Colonic mucosa (tissue), 4 donors: ENCODE measurements around the gene SAC3D1. TPM values are rescaled to one million over a fixed set of nuclear protein-coding genes. Genes with fewer than 3 reads are reported as not detected.

Experiments
- DNase-seq: peaks from one replicate; pipeline ENCODE4 v3.0.0-alpha.2; 2020
- H3K27ac ChIP-seq: fragments of 200-600 bp; one replicate; pipeline ENCODE4 v1.8.0; 2021
- H3K27me3 ChIP-seq: fragments of 200-600 bp; one replicate; pipeline ENCODE4 v1.8.0; 2021
- H3K36me3 ChIP-seq: fragments of 200-600 bp; one replicate; pipeline ENCODE4 v1.8.0; 2021
- H3K4me1 ChIP-seq: fragments of 200-600 bp; one replicate; pipeline ENCODE4 v1.8.0; 2021; ENCODE audit warnings: mild to moderate bottlenecking
- H3K4me3 ChIP-seq: fragments of 200-600 bp; one replicate; pipeline ENCODE4 v1.8.0; 2021
- H3K9ac ChIP-seq, 2 donors: one replicate each; pipeline ENCODE4 v1.7.0; 2013; ENCODE audit warnings: control low read depth in 2 of 2, low read depth in 2 of 2, low read length in 2 of 2
- H3K9me3 ChIP-seq: fragments of 200-600 bp; one replicate; pipeline ENCODE4 v1.8.0; 2021
- intact Hi-C: fragments of 100-400 bp; cut with DNase I; formaldehyde crosslinking; loops from one replicate; pipeline ENCODE4 v1.14.1; 2022
- total RNA-seq, 2 donors: library from RNA; stranded (reverse); fragmentation: NEBNext Ultra II Directional in 1 of 2; extraction: Animal tissue kit (Norgen Biotek cat#: 25700) in 1 of 2; gene quantifications; one replicate each; pipeline ENCODE4 v1.2.1, GENCODE V29; 2021
- TF ChIP-seq, protein P1 (sequence below): fragments of 200-600 bp; IDR thresholded peaks from one replicate; pipeline ENCODE4 v1.8.0; 2022; ENCODE audit warnings: antibody characterized with exemption, mild to moderate bottlenecking
- donor health status: healthy.
- donor health status: DM: no; HTN: no; CAD: no.
- donor health status: DM: no; HTN: no; CAD: no.

The SAC3D1 gene
- total RNA-seq, 2 donors from 2014 or later, result 12.9 to 26.7 TPM

DNA sequence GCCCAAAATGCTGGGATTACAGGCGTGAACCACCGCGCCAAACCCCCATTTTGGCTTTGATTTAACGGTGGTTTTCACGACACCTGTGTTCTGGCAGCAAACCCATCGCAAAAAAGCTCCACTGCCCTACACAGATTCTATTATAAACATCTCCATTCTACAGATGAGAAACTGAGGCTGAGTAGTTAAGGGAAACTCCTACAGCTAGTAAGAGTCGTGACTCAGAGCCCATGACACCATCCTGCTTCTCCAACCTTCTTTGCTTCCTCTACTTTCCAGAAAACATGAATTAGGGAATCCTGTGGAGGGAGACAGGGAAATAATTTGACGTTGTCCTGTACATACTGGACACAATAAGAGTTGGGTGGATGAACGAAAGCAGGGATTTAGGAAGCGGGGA is 14.2 kb upstream of the SAC3D1 start:
- Histone ChIP-seq H3K27ac (peak overlapping the region; percentile 89), H3K9ac (peak overlapping the region in 1 of 2 donors; percentile 73), H3K36me3 (no peaks in the 10 kb centered on the region), H3K9me3 (no peaks in the 10 kb centered on the region), H3K4me3 (peak overlapping the region; percentile 52), H3K27me3 (no peaks in the 10 kb centered on the region), H3K4me1 (peaks cover 5% of the 10 kb centered on the region)
- no peak for DNase-seq
- intact Hi-C loops, result no loop called here
- TF ChIP-seq, protein P1, sequence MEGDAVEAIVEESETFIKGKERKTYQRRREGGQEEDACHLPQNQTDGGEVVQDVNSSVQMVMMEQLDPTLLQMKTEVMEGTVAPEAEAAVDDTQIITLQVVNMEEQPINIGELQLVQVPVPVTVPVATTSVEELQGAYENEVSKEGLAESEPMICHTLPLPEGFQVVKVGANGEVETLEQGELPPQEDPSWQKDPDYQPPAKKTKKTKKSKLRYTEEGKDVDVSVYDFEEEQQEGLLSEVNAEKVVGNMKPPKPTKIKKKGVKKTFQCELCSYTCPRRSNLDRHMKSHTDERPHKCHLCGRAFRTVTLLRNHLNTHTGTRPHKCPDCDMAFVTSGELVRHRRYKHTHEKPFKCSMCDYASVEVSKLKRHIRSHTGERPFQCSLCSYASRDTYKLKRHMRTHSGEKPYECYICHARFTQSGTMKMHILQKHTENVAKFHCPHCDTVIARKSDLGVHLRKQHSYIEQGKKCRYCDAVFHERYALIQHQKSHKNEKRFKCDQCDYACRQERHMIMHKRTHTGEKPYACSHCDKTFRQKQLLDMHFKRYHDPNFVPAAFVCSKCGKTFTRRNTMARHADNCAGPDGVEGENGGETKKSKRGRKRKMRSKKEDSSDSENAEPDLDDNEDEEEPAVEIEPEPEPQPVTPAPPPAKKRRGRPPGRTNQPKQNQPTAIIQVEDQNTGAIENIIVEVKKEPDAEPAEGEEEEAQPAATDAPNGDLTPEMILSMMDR, result no peak

DNA sequence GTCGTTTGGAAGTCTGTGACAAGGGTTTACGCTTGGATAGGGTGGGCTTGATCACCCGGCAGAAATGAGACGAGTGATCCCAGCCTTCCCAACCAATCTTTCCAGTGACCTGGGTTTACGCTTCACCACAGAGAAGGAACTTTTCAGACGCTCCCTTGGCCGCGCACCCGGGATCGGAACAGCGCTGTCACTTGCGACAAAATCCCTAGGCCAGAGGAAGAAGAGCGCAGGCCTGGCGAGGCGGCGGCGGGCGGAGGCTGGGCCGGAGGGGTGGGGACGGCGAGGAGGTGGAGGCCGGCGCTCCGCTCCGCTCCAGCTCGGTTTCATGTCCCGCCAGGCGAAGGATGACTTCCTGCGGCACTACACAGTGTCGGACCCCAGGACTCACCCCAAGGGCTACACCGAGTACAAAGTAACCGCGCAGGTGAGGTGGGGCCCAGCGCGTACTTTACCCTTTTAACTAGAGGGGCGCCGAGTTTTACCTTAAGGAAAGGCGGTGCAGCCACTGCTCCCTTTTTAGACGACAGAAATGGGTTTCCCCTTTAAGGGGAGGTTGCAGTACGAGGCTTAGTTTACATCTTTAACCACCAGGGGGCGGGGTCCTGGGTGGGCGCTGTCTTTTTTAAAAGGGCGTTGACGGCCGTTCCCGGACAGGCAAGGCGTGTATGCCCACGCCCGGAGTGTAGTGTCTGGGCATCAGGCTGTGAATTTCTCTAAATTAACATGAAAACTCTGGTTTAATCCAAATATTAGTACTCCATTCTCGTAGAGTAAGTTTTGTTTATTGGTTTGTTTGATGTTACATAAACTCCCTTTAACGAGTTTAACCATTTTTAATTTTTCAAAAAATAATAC is 13.6 kb upstream of the SAC3D1 start, which contains the start of gene SNX15:
TSS of gene SNX15 (plus strand) at position 227 of the 855 bp plus-strand sequence. CDS start at position 326, 99 bp downstream.
- Histone ChIP-seq H3K4me3 (peak within 1 kb of the TSS; percentile 52), H3K9ac (peak within 1 kb of the TSS; percentile 44 to 74), H3K4me1 (peaks cover 5% of the 10 kb centered on the region), H3K27ac (peak within 1 kb of the TSS; percentile 89), H3K36me3 (no peaks in the 10 kb centered on the region), H3K9me3 (no peaks in the 10 kb centered on the region), H3K27me3 (no peaks in the 10 kb centered on the region)
- TF ChIP-seq, protein P1, result peak; percentile 66
- DNase-seq, result peak; percentile 99
- intact Hi-C loops, result no loop called here

DNA sequence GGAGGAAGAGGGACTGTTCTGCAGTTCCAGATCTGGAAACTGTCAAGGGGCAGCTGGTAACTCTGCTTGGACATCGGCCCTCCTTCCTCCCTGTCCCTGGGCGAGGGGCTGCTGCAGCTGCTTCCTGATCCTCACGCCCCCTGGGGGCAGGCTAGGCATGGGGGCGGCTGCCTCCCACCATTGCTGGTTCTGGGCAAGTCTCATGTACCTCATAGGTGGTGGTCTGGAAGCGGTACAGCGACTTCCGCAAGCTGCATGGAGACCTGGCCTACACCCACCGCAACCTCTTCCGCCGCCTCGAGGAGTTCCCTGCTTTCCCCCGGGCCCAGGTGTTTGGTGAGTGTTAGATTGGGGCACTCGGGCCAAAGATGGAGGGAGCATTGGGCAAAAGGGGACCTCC is 8.8 kb upstream of the SAC3D1 start:
- no peak for DNase-seq
- Histone ChIP-seq H3K36me3 (peaks cover 7% of the 10 kb centered on the region), H3K4me1 (peaks cover 5% of the 10 kb centered on the region)

DNA sequence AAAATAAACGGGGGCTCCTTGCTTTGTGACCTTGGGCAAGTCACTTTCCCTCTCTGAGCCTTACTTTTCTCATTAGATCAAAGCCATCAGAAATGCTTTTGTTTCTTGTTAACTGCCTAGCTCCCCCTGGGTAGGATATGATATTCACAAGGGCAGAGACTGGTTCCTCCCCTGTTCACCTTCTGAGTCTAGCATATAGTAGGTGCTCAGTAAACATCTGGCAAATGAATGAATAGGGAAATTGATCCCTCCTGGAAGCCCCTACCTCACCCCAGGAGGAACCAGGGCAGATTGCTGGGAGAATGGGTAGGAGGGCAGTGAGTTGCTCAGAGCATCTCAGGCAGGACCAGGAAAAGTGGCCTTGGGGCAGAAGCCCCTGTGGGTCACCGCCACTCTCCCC is 6.6 kb upstream of the SAC3D1 start:
- Histone ChIP-seq H3K4me3 (no peak overlapping the region), H3K27ac (no peak overlapping the region), H3K27me3 (no peaks in the 10 kb centered on the region), H3K9me3 (no peaks in the 10 kb centered on the region), H3K9ac (no peak overlapping the region), H3K4me1 (no peaks in the 10 kb centered on the region), H3K36me3 (peaks cover 7% of the 10 kb centered on the region)
- TF ChIP-seq, protein P1, result no peak
- no peak for DNase-seq
- intact Hi-C loops, result no loop called here

More for the DNA sequence above, 8.8 kb upstream of the SAC3D1 start:
- no peak overlapping the region for H3K27ac ChIP-seq
- TF ChIP-seq, protein P1, result no peak
- no peak overlapping the region for H3K9ac ChIP-seq
- intact Hi-C loops, result no loop called here
- H3K9me3 ChIP-seq, result no peaks in the 10 kb centered on the region
- H3K4me3 ChIP-seq, result no peak overlapping the region
- no peaks in the 10 kb centered on the region for H3K27me3 ChIP-seq

DNA sequence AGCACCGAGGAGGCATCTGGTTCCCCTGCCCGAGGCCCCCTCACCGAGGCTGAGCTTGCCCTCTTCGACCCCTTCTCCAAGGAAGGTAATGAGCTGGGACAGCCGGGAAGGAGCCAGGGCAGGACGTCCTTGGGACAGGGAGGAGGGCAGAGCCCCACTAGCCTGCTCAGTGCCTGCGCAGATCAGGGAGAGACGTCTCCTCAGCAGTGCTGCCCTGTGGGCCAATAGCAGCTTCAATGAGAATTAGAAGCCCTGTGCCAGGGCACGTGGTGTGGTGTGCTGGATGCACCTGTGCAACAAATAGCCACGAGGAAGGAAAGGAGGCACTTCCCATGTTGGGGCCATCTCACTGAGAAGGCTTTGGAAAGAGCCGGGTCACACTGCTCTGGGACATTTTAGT is 5.4 kb upstream of the SAC3D1 start:
- TF ChIP-seq, protein P1, result no peak
- intact Hi-C loops, result no loop called here
- no peak for DNase-seq
- H3K9me3 ChIP-seq, result no peaks in the 10 kb centered on the region
- no peaks in the 10 kb centered on the region for H3K27me3 ChIP-seq
- no peak overlapping the region for H3K27ac ChIP-seq
- H3K36me3 ChIP-seq, result peaks cover 7% of the 10 kb centered on the region
- no peak overlapping the region for H3K4me3 ChIP-seq
- H3K4me1 ChIP-seq, result no peaks in the 10 kb centered on the region
- H3K9ac ChIP-seq, result no peak overlapping the region
